ENCODE data around the gene CAMK1D.

Gene CAMK1D

GRCh38 chr10:12406764-12407400 is 57.5 kb downstream of the CAMK1D start:
- no peak for TF ChIP-seq CTCF (IDR thresholded peaks at IDR 0.05; ENCODE audit: unreplicated experiment in 3 of 3)
- Mint-ChIP-seq H3K4me1 (peaks cover 6% of the 10 kb centered on the region), H3K4me3 (no peak overlapping the region), H3K9me3 (no peaks in the 10 kb centered on the region), H3K27ac (no peak overlapping the region), H3K27me3 (ENCODE audit: low read depth) (no peaks in the 10 kb centered on the region), H3K36me3 (ENCODE audit: low read depth) (no peaks in the 10 kb centered on the region)

- H3K4me1 Mint-ChIP-seq = peaks cover 6% of the 10 kb centered on the region
- peaks cover 3% of the 10 kb centered on the region for H3K9me3 Mint-ChIP-seq
- H3K27me3 Mint-ChIP-seq (ENCODE audit: low read depth) = no peaks in the 10 kb centered on the region
- TF ChIP-seq CTCF (IDR thresholded peaks at IDR 0.05; ENCODE audit: unreplicated experiment in 3 of 3) = no peak
- H3K4me3 Mint-ChIP-seq = no peak overlapping the region
- no peaks in the 10 kb centered on the region for H3K36me3 Mint-ChIP-seq (ENCODE audit: low read depth)
- no peak overlapping the region for H3K27ac Mint-ChIP-seq
These were observed 59.1 kb downstream of the CAMK1D start for GRCh38 chr10:12408472-12408871.

GRCh38 chr10:12409161-12409560 is 59.8 kb downstream of the CAMK1D start:
- Mint-ChIP-seq H3K9me3 (peaks cover 3% of the 10 kb centered on the region), H3K27ac (no peak overlapping the region), H3K4me3 (no peak overlapping the region), H3K36me3 (ENCODE audit: low read depth) (no peaks in the 10 kb centered on the region), H3K4me1 (peaks cover 8% of the 10 kb centered on the region), H3K27me3 (ENCODE audit: low read depth) (no peaks in the 10 kb centered on the region)
- no peak for TF ChIP-seq CTCF (IDR thresholded peaks at IDR 0.05; ENCODE audit: unreplicated experiment in 3 of 3)

GRCh38 chr10:12409613-12410012 is 60.3 kb downstream of the CAMK1D start:
- H3K27me3 Mint-ChIP-seq (ENCODE audit: low read depth) = no peaks in the 10 kb centered on the region
- H3K36me3 Mint-ChIP-seq (ENCODE audit: low read depth) = no peaks in the 10 kb centered on the region

GRCh38 chr10:12412666-12413368 is 63.5 kb downstream of the CAMK1D start:
- H3K4me3 Mint-ChIP-seq = no peak overlapping the region
- H3K9me3 Mint-ChIP-seq = peaks cover 3% of the 10 kb centered on the region
- H3K27ac Mint-ChIP-seq = no peak overlapping the region
- TF ChIP-seq CTCF (IDR thresholded peaks at IDR 0.05; ENCODE audit: unreplicated experiment in 3 of 3) = no peak
- H3K36me3 Mint-ChIP-seq (ENCODE audit: low read depth) = no peaks in the 10 kb centered on the region
- H3K27me3 Mint-ChIP-seq (ENCODE audit: low read depth) = no peaks in the 10 kb centered on the region
- H3K4me1 Mint-ChIP-seq = peaks cover 28% of the 10 kb centered on the region

More at GRCh38 chr10:12409613-12410012, 60.3 kb downstream of the CAMK1D start:
- H3K4me3 Mint-ChIP-seq = no peak overlapping the region
- no peak for TF ChIP-seq CTCF (IDR thresholded peaks at IDR 0.05; ENCODE audit: unreplicated experiment in 3 of 3)
- H3K4me1 Mint-ChIP-seq = peaks cover 12% of the 10 kb centered on the region
- H3K27ac Mint-ChIP-seq = no peak overlapping the region
- peaks cover 3% of the 10 kb centered on the region for H3K9me3 Mint-ChIP-seq

GRCh38 chr10:12413369-12413711 is 64.0 kb downstream of the CAMK1D start:
- Mint-ChIP-seq H3K9me3 (peaks cover 3% of the 10 kb centered on the region), H3K27ac (peak overlapping the region in 1 of 3 experiments; percentile 0), H3K27me3 (ENCODE audit: low read depth) (no peaks in the 10 kb centered on the region), H3K4me1 (peaks cover 28% of the 10 kb centered on the region), H3K36me3 (ENCODE audit: low read depth) (no peaks in the 10 kb centered on the region), H3K4me3 (no peak overlapping the region)
- TF ChIP-seq CTCF (IDR thresholded peaks at IDR 0.05; ENCODE audit: unreplicated experiment in 3 of 3) = no peak
